Measurements from ENCODE around the gene TIGD3. TPM values are rescaled to one million over a fixed set of nuclear protein-coding genes. Genes with fewer than 3 reads are reported as not detected.

TIGD3 gene
- total and polyA plus RNA-seq, 2 experiments from 2014 or later = 1.2 to 3.0 TPM

DNA sequence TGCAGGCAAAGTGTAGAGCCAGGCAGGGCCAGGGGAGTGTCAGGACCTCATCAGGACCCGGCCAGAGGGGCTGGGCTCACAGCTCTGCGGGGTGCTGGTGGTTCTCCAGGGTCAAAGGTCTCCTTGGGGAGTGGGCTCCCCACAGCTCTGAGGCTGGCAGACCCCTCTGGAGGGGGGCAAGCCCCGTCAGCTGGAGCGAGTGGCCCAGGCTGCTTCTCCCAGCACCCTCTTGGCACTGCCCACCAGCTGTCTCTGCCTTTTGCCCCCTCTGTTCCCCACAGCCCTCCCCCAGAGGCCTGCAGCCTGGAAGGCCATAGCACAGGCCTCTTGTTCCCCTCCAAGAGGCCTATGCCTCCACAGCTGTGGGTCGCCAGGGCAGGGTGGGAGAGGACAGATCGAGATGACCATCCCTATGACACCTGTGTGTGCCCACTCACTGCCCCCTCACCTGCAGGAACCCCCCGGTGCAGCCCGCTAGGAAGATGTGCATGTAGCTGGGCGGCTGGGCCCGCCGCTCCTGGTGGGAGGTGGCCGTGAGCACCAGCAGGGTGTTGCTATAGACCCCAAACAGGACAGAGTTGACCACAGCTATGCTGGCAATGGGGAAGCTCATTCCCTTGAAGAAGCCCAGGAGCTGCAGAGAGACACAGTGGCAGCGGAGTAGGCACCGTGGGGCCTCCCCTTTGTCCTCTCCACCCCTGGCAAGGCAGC, 24.5 kb downstream of the TIGD3 start (continued):
- TF ChIP-seq, protein P1, sequence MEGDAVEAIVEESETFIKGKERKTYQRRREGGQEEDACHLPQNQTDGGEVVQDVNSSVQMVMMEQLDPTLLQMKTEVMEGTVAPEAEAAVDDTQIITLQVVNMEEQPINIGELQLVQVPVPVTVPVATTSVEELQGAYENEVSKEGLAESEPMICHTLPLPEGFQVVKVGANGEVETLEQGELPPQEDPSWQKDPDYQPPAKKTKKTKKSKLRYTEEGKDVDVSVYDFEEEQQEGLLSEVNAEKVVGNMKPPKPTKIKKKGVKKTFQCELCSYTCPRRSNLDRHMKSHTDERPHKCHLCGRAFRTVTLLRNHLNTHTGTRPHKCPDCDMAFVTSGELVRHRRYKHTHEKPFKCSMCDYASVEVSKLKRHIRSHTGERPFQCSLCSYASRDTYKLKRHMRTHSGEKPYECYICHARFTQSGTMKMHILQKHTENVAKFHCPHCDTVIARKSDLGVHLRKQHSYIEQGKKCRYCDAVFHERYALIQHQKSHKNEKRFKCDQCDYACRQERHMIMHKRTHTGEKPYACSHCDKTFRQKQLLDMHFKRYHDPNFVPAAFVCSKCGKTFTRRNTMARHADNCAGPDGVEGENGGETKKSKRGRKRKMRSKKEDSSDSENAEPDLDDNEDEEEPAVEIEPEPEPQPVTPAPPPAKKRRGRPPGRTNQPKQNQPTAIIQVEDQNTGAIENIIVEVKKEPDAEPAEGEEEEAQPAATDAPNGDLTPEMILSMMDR (conservative IDR thresholded peaks at IDR 0.05; ENCODE audit: low read depth in 2 of 2) = no peak
- TF ChIP-seq, protein P2, sequence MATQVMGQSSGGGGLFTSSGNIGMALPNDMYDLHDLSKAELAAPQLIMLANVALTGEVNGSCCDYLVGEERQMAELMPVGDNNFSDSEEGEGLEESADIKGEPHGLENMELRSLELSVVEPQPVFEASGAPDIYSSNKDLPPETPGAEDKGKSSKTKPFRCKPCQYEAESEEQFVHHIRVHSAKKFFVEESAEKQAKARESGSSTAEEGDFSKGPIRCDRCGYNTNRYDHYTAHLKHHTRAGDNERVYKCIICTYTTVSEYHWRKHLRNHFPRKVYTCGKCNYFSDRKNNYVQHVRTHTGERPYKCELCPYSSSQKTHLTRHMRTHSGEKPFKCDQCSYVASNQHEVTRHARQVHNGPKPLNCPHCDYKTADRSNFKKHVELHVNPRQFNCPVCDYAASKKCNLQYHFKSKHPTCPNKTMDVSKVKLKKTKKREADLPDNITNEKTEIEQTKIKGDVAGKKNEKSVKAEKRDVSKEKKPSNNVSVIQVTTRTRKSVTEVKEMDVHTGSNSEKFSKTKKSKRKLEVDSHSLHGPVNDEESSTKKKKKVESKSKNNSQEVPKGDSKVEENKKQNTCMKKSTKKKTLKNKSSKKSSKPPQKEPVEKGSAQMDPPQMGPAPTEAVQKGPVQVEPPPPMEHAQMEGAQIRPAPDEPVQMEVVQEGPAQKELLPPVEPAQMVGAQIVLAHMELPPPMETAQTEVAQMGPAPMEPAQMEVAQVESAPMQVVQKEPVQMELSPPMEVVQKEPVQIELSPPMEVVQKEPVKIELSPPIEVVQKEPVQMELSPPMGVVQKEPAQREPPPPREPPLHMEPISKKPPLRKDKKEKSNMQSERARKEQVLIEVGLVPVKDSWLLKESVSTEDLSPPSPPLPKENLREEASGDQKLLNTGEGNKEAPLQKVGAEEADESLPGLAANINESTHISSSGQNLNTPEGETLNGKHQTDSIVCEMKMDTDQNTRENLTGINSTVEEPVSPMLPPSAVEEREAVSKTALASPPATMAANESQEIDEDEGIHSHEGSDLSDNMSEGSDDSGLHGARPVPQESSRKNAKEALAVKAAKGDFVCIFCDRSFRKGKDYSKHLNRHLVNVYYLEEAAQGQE (IDR thresholded peaks at IDR 0.05; ENCODE audit: unreplicated experiment) = no peak

DNA sequence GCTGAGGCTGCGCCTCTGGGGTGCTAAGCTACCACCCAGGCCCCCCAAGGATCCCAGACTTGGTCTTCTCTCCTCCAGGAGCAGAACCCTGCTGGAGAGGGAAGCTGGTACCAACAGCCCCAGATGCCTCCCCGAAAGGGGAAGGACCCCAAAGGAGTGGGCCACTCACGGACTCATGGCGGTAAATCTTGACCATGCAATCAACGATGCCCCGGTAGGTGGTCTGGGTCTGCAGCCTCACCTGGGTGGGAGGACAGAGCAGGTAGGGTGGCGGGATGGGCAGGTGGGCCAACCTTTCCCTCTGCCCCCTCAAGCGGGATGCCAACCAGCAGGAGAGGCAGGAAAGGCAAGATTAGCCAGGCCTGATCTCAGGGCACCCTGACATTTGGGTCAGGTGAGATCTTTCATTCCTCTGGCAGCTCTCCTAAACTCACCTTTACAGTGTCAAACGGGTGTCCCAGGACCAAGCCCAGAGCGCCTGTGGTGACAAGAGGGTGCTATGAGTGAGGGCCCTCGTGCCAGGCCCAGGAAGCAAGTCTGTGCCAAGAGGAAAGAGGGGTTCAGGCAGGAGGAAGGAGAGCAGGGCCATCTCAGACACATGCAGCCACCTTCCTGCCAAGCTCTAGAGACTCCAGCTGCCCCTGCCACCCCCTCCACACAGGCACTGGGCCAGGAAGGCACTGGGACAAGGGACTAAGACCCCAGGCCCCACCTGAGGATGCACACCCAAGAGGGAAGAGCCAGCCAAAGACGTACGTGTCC, 25.3 kb downstream of the TIGD3 start:
- Mint-ChIP-seq H3K27me3 (ENCODE audit: insufficient read depth, low read depth, poor library complexity) (peaks cover 18% of the 10 kb centered on the region), H3K9me3 (no peaks in the 10 kb centered on the region), H3K27ac (peak overlapping the region; percentile 52; the same call in 1 of the 2 replicates), H3K4me1 (peaks cover 20% of the 10 kb centered on the region), H3K4me3 (no peak overlapping the region), H3K36me3 (ENCODE audit: low read depth) (no peaks in the 10 kb centered on the region)
- H3K27me3 ChIP-seq (ENCODE audit: insufficient read depth) = no peaks in the 10 kb centered on the region
- H3K36me3 ChIP-seq (ENCODE audit: insufficient read depth) = no peaks in the 10 kb centered on the region
- H3K4me1 ChIP-seq (ENCODE audit: insufficient read depth) = peaks cover 8% of the 10 kb centered on the region
- no peaks in the 10 kb centered on the region for H3K9me2 ChIP-seq (ENCODE audit: insufficient read depth)
- H4K20me1 ChIP-seq (replicated peaks; ENCODE audit: insufficient read depth) = no peaks in the 10 kb centered on the region
- no peak for DNase-seq (ENCODE audit: low spot score)
- H2AFZ ChIP-seq = no peak overlapping the region
- no peak overlapping the region for H3K4me3 ChIP-seq
- H3K27ac ChIP-seq (ENCODE audit: low read depth) = no peak overlapping the region
- ATAC-seq = no peak
- no peak overlapping the region for H3K4me2 ChIP-seq
- H3F3A ChIP-seq (replicated peaks; ENCODE audit: low read depth) = no peaks in the 10 kb centered on the region
- H3K79me2 ChIP-seq (replicated peaks; ENCODE audit: insufficient read depth) = no peaks in the 10 kb centered on the region
- TF ChIP-seq POLR2AphosphoS5 (IDR thresholded peaks at IDR 0.05; ENCODE audit: low read depth) = no peak
- no peak for TF ChIP-seq CREB1 (CRISPR knock-in tag; IDR thresholded peaks at IDR 0.05; ENCODE audit: low read depth)
- TF ChIP-seq EZH2phosphoT487 (IDR thresholded peaks at IDR 0.05; ENCODE audit: unreplicated experiment) = no peak
- TF ChIP-seq JUNB (IDR thresholded peaks at IDR 0.05; ENCODE audit: unreplicated experiment) = no peak
- TF ChIP-seq STAT1 (IDR thresholded peaks at IDR 0.05; ENCODE audit: unreplicated experiment) = no peak
- TF ChIP-seq, protein P2 (IDR thresholded peaks at IDR 0.05; ENCODE audit: unreplicated experiment) = no peak
- no peak for TF ChIP-seq NANOG (IDR thresholded peaks at IDR 0.05; ENCODE audit: borderline replicate concordance)
- no peak for TF ChIP-seq ZNF331 (CRISPR knock-in tag; IDR thresholded peaks at IDR 0.05; ENCODE audit: low read depth)
- TF ChIP-seq, protein P1 (conservative IDR thresholded peaks at IDR 0.05; ENCODE audit: low read depth in 2 of 2) = no peak

Measured in GM23338 (cell line).